GM21576 (cell line): ENCODE results near the gene NPC2.
"Not testable (repeated sequence)": the region's sequence is repeated elsewhere in the genome, so short reads cannot be mapped to it uniquely, and the experiment has no call there.

ENCODE experiments used
- ATAC-seq: cut with Tn5 transposase; IDR thresholded peaks from one replicate; pipeline ENCODE4 v1.9.1; 2021; ENCODE audit warnings: mild to moderate bottlenecking, moderate library complexity; ENCODE audit not compliant: unreplicated experiment

The NPC2 gene

DNA sequence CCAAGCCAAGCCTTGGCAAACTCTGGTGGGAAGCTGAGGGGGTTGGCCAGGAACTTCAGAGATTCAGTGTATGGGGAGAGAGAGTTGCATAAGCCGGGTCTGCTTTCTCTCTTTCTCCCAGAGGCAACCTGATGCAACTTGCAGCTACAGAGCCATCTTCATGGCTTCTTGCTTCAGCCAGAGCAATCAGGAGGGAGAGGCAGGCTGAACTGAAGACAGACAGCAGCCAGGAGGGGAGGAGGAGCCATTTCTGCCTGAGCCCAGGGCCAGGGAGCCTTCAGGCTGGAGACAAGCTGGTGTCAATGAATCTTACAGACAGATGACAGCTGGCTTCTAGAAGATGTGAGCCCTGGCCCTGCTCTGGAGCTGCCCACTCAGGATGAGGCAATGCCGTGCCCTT, 18.7 kb downstream of the NPC2 start:
- no peak for ATAC-seq

- ATAC-seq, result no peak
Observed at GRCh38 chr14:74472601-74473000, 20.5 kb downstream of the NPC2 start.

GRCh38 chr14:74469548-74470518, 23.3 kb downstream of the NPC2 start:
- ATAC-seq, result no peak

DNA sequence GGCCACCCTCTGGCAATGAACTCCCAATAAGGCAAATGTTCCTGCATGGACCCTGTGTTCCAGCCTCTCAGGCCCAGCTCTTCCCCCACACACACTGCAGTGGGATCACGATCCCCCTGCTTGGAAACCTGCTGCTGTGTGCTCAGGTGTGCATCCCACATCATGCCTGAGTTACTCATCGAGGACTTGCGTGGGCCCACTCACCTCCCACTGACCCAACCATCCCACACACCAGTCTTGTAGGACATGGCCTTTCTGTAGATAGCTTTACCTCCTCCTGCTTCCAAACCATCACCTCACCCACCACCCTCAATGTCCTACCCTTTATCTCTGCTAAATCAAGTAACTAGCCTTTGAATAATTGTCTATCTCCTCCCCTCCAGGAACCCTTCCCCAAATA, 24.6 kb downstream of the NPC2 start:
- no peak for ATAC-seq

- ATAC-seq, result no peak
Observed at GRCh38 chr14:74465335-74465734, 27.8 kb downstream of the NPC2 start.

DNA sequence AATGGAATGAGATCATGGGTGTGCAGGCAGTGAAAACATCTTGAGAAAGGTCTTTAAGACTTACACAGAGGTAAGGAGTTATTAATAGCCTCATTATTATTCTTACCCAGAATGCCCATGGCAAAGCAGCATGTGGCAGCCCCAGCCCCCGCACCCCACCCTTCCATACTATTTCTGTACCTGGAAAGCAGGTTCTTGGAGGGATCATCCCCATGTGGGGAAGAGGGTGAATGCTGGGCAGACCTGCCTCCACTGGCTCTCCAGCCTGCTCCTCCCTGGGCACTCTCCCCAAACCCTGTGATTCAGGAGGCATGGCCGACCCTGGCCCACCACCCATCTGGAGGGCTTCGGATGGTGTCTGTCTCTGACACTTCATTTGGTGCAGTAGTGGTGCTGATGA, 28.3 kb downstream of the NPC2 start:
- no peak for ATAC-seq

DNA sequence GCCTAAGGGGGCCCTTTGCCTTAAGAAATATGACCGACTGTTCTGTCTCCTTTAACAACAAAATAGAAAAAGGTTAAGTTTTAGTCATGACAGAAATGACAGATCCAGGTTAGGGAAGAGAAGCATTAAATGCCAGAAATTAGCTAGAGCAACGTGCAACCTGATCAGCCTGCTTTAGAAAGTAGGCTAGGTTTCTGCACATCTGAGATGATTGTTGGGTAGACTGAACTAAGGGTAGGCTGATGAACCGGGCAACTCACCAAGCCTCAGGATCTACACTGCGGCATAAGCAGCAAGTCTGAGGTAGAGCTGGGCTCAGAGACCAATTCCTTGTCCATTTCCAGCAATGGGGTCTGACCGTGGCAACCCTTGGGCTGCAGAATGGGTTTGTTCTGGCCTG, 29.4 kb downstream of the NPC2 start:
- no peak for ATAC-seq

DNA sequence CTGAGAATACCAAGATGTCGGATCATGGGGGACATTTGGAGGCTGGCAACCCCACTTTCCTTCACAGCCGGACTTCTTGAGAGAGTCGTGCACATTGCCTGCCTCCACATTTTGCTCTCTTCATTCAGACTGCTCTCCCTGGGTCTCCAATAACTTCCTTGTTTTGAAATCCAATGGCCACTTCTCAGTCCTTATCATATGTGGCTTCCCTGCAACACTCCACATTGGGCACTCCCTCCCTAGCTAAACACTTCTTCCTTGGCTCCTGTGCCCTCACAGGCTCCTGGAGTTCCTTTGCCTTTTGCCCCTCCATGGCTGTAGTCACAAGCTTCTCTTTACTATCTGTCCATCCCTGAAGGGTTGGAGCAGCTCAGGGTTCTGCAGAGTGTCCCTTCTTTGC, 30.1 kb downstream of the NPC2 start:
- no peak for ATAC-seq

- ATAC-seq, result no peak
Observed at GRCh38 chr14:74459976-74460375, 33.1 kb downstream of the NPC2 start.

- no peak for ATAC-seq
Observed at GRCh38 chr14:74459289-74459946, 33.7 kb downstream of the NPC2 start.

DNA sequence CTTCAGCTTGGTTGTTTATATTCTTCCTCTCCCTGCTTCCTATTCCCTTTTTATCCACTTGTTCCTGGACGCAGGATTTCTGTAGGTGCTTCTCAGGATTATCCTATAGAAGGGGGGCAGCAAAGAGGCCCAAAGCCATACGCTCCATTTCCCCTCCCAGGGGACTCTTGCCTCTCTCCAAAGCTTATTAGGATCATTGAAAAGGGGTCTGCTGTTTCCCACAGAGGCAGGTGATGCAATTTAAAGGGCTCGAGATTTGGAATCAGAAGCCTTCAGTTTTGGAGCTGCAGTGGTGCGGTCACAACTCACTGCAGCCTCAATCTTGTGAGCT, 35.6 kb downstream of the NPC2 start:
- no peak for ATAC-seq

- ATAC-seq, result no peak
Observed at GRCh38 chr14:74456684-74457564, 36.2 kb downstream of the NPC2 start.

- not testable (repeated sequence) for ATAC-seq
Observed at GRCh38 chr14:74454397-74454796, 38.7 kb downstream of the NPC2 start.

DNA sequence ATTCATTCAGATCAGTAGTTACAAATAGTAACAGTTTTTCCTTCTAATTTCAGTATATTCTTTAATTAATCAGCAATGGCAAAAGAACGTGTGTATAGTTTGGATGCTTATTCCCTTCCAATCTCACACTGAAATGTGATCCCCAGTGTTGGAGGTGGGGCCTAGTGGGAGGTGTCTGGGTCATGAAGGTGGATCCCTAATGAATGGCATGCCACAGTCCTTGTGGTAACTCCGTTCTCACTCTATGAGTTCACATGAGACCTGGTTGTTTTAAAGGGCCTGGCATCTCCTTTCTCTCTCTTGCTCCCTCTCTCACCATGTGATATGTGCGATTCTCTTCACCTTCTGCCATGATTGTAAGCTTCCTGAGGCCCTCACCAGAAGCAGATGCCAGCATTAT, 48.2 kb downstream of the NPC2 start:
- ATAC-seq, result no peak

- ATAC-seq, result no peak
Observed at GRCh38 chr14:74442757-74443156, 50.3 kb downstream of the NPC2 start.

DNA sequence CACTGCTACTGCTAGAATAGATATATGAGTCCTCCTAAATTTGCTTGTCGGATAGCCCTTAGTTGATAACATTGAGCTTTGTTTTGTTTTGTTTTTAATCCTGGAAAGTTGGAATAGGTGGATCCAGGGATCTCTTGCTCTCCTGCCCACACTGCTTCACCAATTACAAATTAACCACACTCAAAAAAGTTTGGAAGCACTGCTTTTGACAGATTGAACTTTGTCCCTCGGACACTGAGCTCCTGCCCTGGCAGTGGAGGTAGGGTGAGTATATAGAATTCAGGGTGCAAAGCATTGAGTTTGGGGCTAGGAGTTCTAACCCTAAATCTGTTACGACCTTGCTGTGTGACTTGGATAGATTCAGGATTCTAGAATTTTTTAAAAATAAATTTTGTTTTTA, 52.0 kb downstream of the NPC2 start:
- no peak for ATAC-seq

- no peak for ATAC-seq
Observed at GRCh38 chr14:74438351-74438915, 54.7 kb downstream of the NPC2 start.

- no peak for ATAC-seq
Observed at GRCh38 chr14:74437496-74438053, 55.5 kb downstream of the NPC2 start.

DNA sequence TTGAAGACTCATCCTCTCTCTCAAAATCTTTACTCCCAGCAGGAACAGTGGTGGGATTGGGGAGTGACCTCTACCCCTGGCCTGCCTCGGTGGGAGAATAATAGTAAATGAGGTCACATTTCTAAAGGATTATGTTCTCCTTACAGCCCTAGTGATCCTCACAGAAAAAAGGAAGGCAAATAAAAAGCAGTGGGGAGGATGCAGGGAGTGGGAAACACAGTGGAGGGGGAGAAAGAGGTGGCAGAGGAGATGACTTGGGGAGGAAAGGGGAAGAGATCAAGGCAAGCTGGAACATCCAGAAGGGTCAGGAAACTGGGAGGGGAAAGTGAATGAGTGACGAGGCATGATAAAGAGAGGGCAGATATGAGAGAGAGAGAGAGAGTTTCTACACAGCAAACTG, 58.8 kb downstream of the NPC2 start:
- no peak for ATAC-seq

GRCh38 chr14:74429991-74430390, 63.1 kb downstream of the NPC2 start:
- ATAC-seq, result no peak
